ENCODE results near the gene PDS5B. TPM values are rescaled to one million over a fixed set of nuclear protein-coding genes. Genes with fewer than 3 reads are reported as not detected.

Gene PDS5B
- total RNA-seq, 2 donors from 2014 or later, result 46.9 to 57.1 TPM

- Mint-ChIP-seq H3K36me3 (ENCODE audit: low read depth) (peaks cover 65% of the 10 kb centered on the region), H3K4me3 (no peak overlapping the region), H3K9me3 (peaks cover 50% of the 10 kb centered on the region), H3K27me3 (ENCODE audit: insufficient read depth) (no peaks in the 10 kb centered on the region), H3K4me1 (no peaks in the 10 kb centered on the region), H3K27ac (no peak overlapping the region)
- H3K9ac ChIP-seq (ENCODE audit: extremely low read depth, low read length, poor library complexity, severe bottlenecking), result no peak overlapping the region
- TF ChIP-seq, protein P1, sequence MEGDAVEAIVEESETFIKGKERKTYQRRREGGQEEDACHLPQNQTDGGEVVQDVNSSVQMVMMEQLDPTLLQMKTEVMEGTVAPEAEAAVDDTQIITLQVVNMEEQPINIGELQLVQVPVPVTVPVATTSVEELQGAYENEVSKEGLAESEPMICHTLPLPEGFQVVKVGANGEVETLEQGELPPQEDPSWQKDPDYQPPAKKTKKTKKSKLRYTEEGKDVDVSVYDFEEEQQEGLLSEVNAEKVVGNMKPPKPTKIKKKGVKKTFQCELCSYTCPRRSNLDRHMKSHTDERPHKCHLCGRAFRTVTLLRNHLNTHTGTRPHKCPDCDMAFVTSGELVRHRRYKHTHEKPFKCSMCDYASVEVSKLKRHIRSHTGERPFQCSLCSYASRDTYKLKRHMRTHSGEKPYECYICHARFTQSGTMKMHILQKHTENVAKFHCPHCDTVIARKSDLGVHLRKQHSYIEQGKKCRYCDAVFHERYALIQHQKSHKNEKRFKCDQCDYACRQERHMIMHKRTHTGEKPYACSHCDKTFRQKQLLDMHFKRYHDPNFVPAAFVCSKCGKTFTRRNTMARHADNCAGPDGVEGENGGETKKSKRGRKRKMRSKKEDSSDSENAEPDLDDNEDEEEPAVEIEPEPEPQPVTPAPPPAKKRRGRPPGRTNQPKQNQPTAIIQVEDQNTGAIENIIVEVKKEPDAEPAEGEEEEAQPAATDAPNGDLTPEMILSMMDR (conservative IDR thresholded peaks at IDR 0.05), result no peak
- H3K36me3 ChIP-seq (ENCODE audit: control insufficient read depth, insufficient read depth, low read length), result peaks cover 58% of the 10 kb centered on the region
- no peaks in the 10 kb centered on the region for H3K4me1 ChIP-seq (ENCODE audit: control insufficient read depth, insufficient read depth, low read length)
- no peak overlapping the region for H3K27ac ChIP-seq (ENCODE audit: low read depth, low read length)
- peaks cover 46% of the 10 kb centered on the region for H3K9me3 ChIP-seq (ENCODE audit: control insufficient read depth, low read length)
- H3K27me3 ChIP-seq (ENCODE audit: control insufficient read depth, insufficient read depth, low read length, poor library complexity, severe bottlenecking), result no peaks in the 10 kb centered on the region
- H3K4me3 ChIP-seq (ENCODE audit: low read length), result peak overlapping the region; percentile 72
- DNase-seq, result no peak
- 100% methylated on average over 1 of the region's 2 CpGs; no CpG with 5 or more reads in 1 of the 2 experiments for WGBS, 2 experiments (ENCODE audit: insufficient coverage in 1 of 2, insufficient read length in 1 of 2)
These were observed 136.1 kb downstream of the PDS5B start for GRCh38 chr13:32722340-32722739.

DNA sequence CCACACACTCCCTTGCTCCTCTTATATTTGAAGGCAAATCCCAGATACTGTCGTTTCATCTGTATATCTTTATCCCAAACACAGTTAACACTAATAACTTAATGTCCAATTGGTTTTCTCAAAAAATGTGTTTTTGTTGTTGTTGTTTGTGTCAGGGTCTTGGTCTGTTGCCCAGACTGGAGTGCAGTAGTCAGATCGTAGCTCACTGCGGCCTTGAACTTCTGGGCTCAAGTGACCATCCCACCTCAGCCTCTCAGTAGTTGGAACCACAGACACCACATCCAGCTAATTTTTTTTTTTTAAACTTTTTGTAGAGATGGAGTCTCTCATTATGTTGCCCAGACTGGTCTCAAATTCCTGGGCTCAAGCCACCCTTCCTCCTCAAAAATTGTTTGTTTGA, 137.7 kb downstream of the PDS5B start:
- H3K36me3 Mint-ChIP-seq (ENCODE audit: low read depth), result peaks cover 58% of the 10 kb centered on the region
- Histone ChIP-seq H3K9ac (ENCODE audit: extremely low read depth, low read length, poor library complexity, severe bottlenecking) (no peak overlapping the region), H3K27ac (ENCODE audit: low read depth, low read length) (no peak overlapping the region), H3K27me3 (ENCODE audit: control insufficient read depth, insufficient read depth, low read length, poor library complexity, severe bottlenecking) (no peaks in the 10 kb centered on the region), H3K36me3 (ENCODE audit: control insufficient read depth, insufficient read depth, low read length) (peaks cover 50% of the 10 kb centered on the region), H3K4me1 (ENCODE audit: control insufficient read depth, insufficient read depth, low read length) (no peaks in the 10 kb centered on the region), H3K4me3 (ENCODE audit: low read length) (no peak overlapping the region), H3K9me3 (ENCODE audit: control insufficient read depth, low read length) (peaks cover 34% of the 10 kb centered on the region)
- no peak overlapping the region for H3K27ac Mint-ChIP-seq
- no peak overlapping the region for H3K4me3 Mint-ChIP-seq
- no peaks in the 10 kb centered on the region for H3K27me3 Mint-ChIP-seq (ENCODE audit: insufficient read depth)
- H3K9me3 Mint-ChIP-seq, result peaks cover 42% of the 10 kb centered on the region
- no peak for DNase-seq
- TF ChIP-seq, protein P1 (conservative IDR thresholded peaks at IDR 0.05), result no peak
- WGBS, 2 experiments (ENCODE audit: insufficient coverage in 1 of 2, insufficient read length in 1 of 2), result 94% methylated on average over 3 of the region's 3 CpGs; no CpG with 5 or more reads in 1 of the 2 experiments
- peaks cover 8% of the 10 kb centered on the region for H3K4me1 Mint-ChIP-seq

GRCh38 chr13:32726374-32727037, 140.3 kb downstream of the PDS5B start:
- H3K4me1 ChIP-seq (ENCODE audit: control insufficient read depth, insufficient read depth, low read length), result no peaks in the 10 kb centered on the region
- Mint-ChIP-seq H3K4me3 (no peak overlapping the region), H3K27me3 (ENCODE audit: insufficient read depth) (no peaks in the 10 kb centered on the region), H3K27ac (no peak overlapping the region), H3K9me3 (peaks cover 39% of the 10 kb centered on the region), H3K4me1 (peaks cover 21% of the 10 kb centered on the region), H3K36me3 (ENCODE audit: low read depth) (peaks cover 52% of the 10 kb centered on the region)
- TF ChIP-seq, protein P1 (conservative IDR thresholded peaks at IDR 0.05), result no peak
- H3K9ac ChIP-seq (ENCODE audit: extremely low read depth, low read length, poor library complexity, severe bottlenecking), result no peak overlapping the region
- H3K9me3 ChIP-seq (ENCODE audit: control insufficient read depth, low read length), result peaks cover 20% of the 10 kb centered on the region
- WGBS, 2 experiments (ENCODE audit: insufficient coverage in 1 of 2, insufficient read length in 1 of 2), result 99 to 100% methylated on average over 2 to 4 of the region's 4 CpGs
- no peaks in the 10 kb centered on the region for H3K27me3 ChIP-seq (ENCODE audit: control insufficient read depth, insufficient read depth, low read length, poor library complexity, severe bottlenecking)
- H3K36me3 ChIP-seq (ENCODE audit: control insufficient read depth, insufficient read depth, low read length), result peaks cover 37% of the 10 kb centered on the region
- no peak for DNase-seq
- H3K4me3 ChIP-seq (ENCODE audit: low read length), result no peak overlapping the region
- no peak overlapping the region for H3K27ac ChIP-seq (ENCODE audit: low read depth, low read length)

All from endodermal cell (in vitro differentiated cells).